Endothelial cell of umbilical vein (primary cell): ENCODE measurements around the gene RD3L.

Experiments used
- MAX ChIP-seq: IDR thresholded peaks from 2 replicates; pipeline ENCODE4 v1.6.1; 2011; ENCODE audit not compliant: insufficient read depth, insufficient read length
- POLR2AphosphoS5 ChIP-seq: IDR thresholded peaks from 2 replicates; pipeline ENCODE4 v1.6.1; 2012; ENCODE audit warnings: low read depth, mild to moderate bottlenecking, control low read depth, low read length, moderate library complexity; ENCODE audit not compliant: insufficient read depth
- TF ChIP-seq, protein P1 (sequence below), 2 donors: IDR thresholded peaks; 1 replicate in 1 of 2; 2 replicates in 1 of 2; pipeline ENCODE4 v1.5.1; 2011; ENCODE audit warnings: low read length in 2 of 2, mild to moderate bottlenecking in 2 of 2, moderate library complexity in 2 of 2, control low read depth in 1 of 2, inconsistent platforms in 1 of 2, low read depth in 1 of 2; ENCODE audit not compliant: insufficient read depth in 1 of 2; ENCODE audit errors: extremely low read depth in 1 of 2

DNA sequence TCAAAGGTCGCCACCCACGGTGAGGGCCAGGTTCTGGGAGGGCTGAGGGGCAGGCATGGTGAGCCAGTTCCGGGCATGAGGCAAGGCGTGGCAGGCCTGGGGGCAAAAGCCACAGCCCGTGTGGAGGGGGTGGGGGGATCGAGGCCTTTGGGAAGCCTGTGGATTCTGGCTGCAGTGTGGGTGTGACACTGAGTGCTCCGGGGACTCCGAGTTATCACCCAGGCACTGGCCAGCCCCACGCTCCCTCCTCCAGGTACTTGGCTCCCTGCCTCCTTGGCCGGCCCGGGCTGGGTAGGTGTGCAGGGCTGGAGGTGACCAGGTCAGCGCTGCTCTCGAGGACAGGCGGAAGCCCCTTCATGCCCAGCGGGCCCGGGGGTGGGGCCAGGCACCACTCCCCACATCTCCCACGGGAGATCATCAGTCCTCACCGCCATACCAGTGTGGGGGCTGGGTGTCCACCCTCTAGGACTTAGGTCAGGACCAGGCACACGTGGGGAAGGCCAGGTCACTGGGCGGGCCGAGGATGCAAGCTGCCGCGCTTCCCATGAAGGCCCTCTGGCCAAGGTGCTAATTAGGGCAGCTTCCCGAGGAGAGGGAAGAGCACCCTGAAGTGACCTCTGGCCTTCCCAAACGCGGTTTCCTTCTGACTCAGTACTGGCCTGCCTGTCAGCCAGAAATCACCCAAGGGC, 48.2 kb downstream of the RD3L start:
- TF ChIP-seq, protein P1, sequence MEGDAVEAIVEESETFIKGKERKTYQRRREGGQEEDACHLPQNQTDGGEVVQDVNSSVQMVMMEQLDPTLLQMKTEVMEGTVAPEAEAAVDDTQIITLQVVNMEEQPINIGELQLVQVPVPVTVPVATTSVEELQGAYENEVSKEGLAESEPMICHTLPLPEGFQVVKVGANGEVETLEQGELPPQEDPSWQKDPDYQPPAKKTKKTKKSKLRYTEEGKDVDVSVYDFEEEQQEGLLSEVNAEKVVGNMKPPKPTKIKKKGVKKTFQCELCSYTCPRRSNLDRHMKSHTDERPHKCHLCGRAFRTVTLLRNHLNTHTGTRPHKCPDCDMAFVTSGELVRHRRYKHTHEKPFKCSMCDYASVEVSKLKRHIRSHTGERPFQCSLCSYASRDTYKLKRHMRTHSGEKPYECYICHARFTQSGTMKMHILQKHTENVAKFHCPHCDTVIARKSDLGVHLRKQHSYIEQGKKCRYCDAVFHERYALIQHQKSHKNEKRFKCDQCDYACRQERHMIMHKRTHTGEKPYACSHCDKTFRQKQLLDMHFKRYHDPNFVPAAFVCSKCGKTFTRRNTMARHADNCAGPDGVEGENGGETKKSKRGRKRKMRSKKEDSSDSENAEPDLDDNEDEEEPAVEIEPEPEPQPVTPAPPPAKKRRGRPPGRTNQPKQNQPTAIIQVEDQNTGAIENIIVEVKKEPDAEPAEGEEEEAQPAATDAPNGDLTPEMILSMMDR (IDR thresholded peaks at IDR 0.05; ENCODE audit: extremely low read depth in 1 of 2, insufficient read depth in 1 of 2, low read depth in 1 of 2, low read length in 2 of 2): no peak
- TF ChIP-seq POLR2AphosphoS5 (no peak), MAX (no peak)
